Measurements from ENCODE around the gene AQP2. TPM values are rescaled to one million over a fixed set of nuclear protein-coding genes. Genes with fewer than 3 reads are reported as not detected.

Gene AQP2
- total and polyA plus RNA-seq, 2 of the 4 experiments (the other 2 are of a cell fraction) = not detected

DNA sequence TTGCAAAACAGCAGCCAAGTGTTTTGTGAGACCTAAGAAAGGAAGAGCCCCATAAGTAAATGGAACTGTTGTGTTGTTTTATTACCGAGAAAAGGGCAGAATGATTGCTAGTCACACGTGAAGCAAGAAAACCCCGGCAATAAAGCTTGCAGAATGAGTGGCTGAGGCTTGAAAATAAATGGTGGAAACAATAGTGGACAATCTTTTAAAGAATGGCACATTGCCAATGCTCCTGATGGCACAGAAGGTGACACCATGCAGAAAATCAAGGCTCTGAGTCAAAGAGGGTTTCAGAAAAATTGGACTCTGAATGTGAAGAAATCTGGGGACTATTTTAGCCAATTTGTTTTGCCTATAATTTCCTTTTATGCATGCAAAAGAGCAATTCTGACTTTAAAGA, 4.0 kb upstream of the AQP2 start:
- 80% methylated on average over 1 of the region's 3 CpGs; no CpG with 5 or more reads in 1 of the 2 experiments for WGBS, 2 experiments (ENCODE audit: extremely low coverage in 2 of 2, insufficient read length in 1 of 2)
- CTCF ChIA-PET = interaction anchor here (0.8 to 1.8 kb wide), 7 partner anchors 8 to 79 kb away, joined by 3 to 15 read pairs (median 6); no protein-coding TSS in a partner anchor
- no peak overlapping the region for H3K23ac ChIP-seq (ENCODE audit: low read depth, low read length)
- H2AK5ac ChIP-seq (ENCODE audit: low read depth, low read length) = no peak overlapping the region
- H2AFZ ChIP-seq (replicated peaks; ENCODE audit: low read length, poor library complexity) = no peak overlapping the region
- POLR2A ChIA-PET (ENCODE audit: unreplicated experiment) = no interaction called here
- no peaks in the 10 kb centered on the region; the same call in 1 of the 2 replicates for H3K4me1 ChIP-seq (ENCODE audit: control insufficient read depth, insufficient read depth, low read length)
- no peaks in the 10 kb centered on the region for H3K9me3 ChIP-seq (ENCODE audit: control insufficient read depth, insufficient read depth, low read length)
- no peaks in the 10 kb centered on the region for H3K79me1 ChIP-seq (ENCODE audit: low read depth in 1 of 2, low read length in 2 of 2)
- ATAC-seq (ENCODE audit: low read depth) (no peak), DNase-seq (no peak)
- no peak overlapping the region for H3K18ac ChIP-seq (ENCODE audit: low read depth, low read length)
- dilution Hi-C loops (cut with HindIII; ENCODE audit: low sequenced_read_pairs, unreplicated experiment) = no loop called here
- H2BK120ac ChIP-seq (ENCODE audit: low read depth, low read length) = no peak overlapping the region
- no peak overlapping the region for H2AK9ac ChIP-seq (replicated peaks; ENCODE audit: low read depth, low read length, poor library complexity)
- in situ Hi-C loops (cut with MboI; ENCODE audit: low sequenced_read_pairs) = no loop called here
- intact Hi-C loops (cut with micrococcal nuclease) = no loop called here
- no peak overlapping the region for H3K56ac ChIP-seq (ENCODE audit: extremely low read depth, insufficient read depth, low read length)
- no peak overlapping the region for H2BK5ac ChIP-seq (ENCODE audit: low read depth, low read length, poor library complexity, severe bottlenecking)
- no peak overlapping the region for H2BK15ac ChIP-seq (ENCODE audit: low read depth, low read length)
- H4K5ac ChIP-seq (ENCODE audit: low read depth, low read length) = no peak overlapping the region
- H3K4me2 ChIP-seq (ENCODE audit: low read depth, low read length) = no peak overlapping the region
- H4K91ac ChIP-seq (ENCODE audit: insufficient read depth, low read depth, low read length) = no peak overlapping the region
- no peak overlapping the region for H4K8ac ChIP-seq (ENCODE audit: low read depth in 2 of 2, low read length in 2 of 2)
- H3K4ac ChIP-seq (ENCODE audit: low read depth, low read length) = no peak overlapping the region
- no peak overlapping the region for H3K4me3 ChIP-seq (ENCODE audit: insufficient read depth, low read depth, low read length)
- H3K9ac ChIP-seq (ENCODE audit: low read depth, low read length) = no peak overlapping the region
- H3K27me3 ChIP-seq (ENCODE audit: control insufficient read depth, insufficient read depth, low read length) = peaks cover 16% of the 10 kb centered on the region
- H3K14ac ChIP-seq (replicated peaks; ENCODE audit: low read depth, low read length) = no peak overlapping the region
- no peak overlapping the region for H3K27ac ChIP-seq (ENCODE audit: insufficient read depth, low read length)
- no peaks in the 10 kb centered on the region for H4K20me1 ChIP-seq (ENCODE audit: insufficient read depth, low read length)
- 0 out of 2 replicates have a peak, but pooled peaks cover 3% of the 10 kb centered on the region for H3K9me1 ChIP-seq (ENCODE audit: insufficient read depth, low read length)
- H3K36me3 ChIP-seq (ENCODE audit: control insufficient read depth, insufficient read depth, low read length) = no peaks in the 10 kb centered on the region
- no TSS peak for BruUV-seq (replicated peaks)
- no peak overlapping the region for H2BK20ac ChIP-seq (ENCODE audit: low read depth, low read length)
- no peak for TF ChIP-seq FOS (IDR thresholded peaks at IDR 0.05; ENCODE audit: low read depth, low read length)
- TF ChIP-seq MAFK (IDR thresholded peaks at IDR 0.05; ENCODE audit: low read depth, low read length) = no peak
- TF ChIP-seq, protein P1, sequence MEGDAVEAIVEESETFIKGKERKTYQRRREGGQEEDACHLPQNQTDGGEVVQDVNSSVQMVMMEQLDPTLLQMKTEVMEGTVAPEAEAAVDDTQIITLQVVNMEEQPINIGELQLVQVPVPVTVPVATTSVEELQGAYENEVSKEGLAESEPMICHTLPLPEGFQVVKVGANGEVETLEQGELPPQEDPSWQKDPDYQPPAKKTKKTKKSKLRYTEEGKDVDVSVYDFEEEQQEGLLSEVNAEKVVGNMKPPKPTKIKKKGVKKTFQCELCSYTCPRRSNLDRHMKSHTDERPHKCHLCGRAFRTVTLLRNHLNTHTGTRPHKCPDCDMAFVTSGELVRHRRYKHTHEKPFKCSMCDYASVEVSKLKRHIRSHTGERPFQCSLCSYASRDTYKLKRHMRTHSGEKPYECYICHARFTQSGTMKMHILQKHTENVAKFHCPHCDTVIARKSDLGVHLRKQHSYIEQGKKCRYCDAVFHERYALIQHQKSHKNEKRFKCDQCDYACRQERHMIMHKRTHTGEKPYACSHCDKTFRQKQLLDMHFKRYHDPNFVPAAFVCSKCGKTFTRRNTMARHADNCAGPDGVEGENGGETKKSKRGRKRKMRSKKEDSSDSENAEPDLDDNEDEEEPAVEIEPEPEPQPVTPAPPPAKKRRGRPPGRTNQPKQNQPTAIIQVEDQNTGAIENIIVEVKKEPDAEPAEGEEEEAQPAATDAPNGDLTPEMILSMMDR (conservative IDR thresholded peaks at IDR 0.05; ENCODE audit: low read depth, low read length) = no peak
- no peak for TF ChIP-seq ELK1 (IDR thresholded peaks at IDR 0.05; ENCODE audit: borderline replicate concordance, low read depth, low read length)
- TF ChIP-seq CHD1 (IDR thresholded peaks at IDR 0.05; ENCODE audit: low read depth, low read length) = no peak
- TF ChIP-seq MAZ (IDR thresholded peaks at IDR 0.05; ENCODE audit: borderline replicate concordance, low read depth, low read length) = no peak
- no peak for TF ChIP-seq SMC3 (IDR thresholded peaks at IDR 0.05; ENCODE audit: low read depth, low read length)
- TF ChIP-seq NFE2L2 (IDR thresholded peaks at IDR 0.05; ENCODE audit: low read depth, low read length) = no peak
- no peak for TF ChIP-seq POLR2A (IDR thresholded peaks at IDR 0.05; ENCODE audit: low read depth, low read length)
- TF ChIP-seq RCOR1 (IDR thresholded peaks at IDR 0.05; ENCODE audit: insufficient replicate concordance, low read length) = no peak
- TF ChIP-seq RFX5 (IDR thresholded peaks at IDR 0.05; ENCODE audit: low read depth, low read length) = no peak
- no peak for TF ChIP-seq BHLHE40 (IDR thresholded peaks at IDR 0.05; ENCODE audit: low read depth, low read length)
- no peak for TF ChIP-seq USF2 (IDR thresholded peaks at IDR 0.05; ENCODE audit: low read depth, low read length)

Measured in IMR-90 (cell line).